GM18858 (cell line): ENCODE measurements around the gene ACVR1C.
"Not testable (repeated sequence)": the region's sequence is repeated elsewhere in the genome, so short reads cannot be mapped to it uniquely, and the experiment has no call there.

Source experiments
- ATAC-seq: cut with Tn5 transposase; IDR thresholded peaks from one replicate; pipeline ENCODE4 v1.9.1; 2021; ENCODE audit not compliant: unreplicated experiment

Gene ACVR1C

GRCh38 chr2:157587576-157587975, 41.1 kb downstream of the ACVR1C start:
- no peak for ATAC-seq

GRCh38 chr2:157574165-157574564, 54.5 kb downstream of the ACVR1C start:
- no peak for ATAC-seq

DNA sequence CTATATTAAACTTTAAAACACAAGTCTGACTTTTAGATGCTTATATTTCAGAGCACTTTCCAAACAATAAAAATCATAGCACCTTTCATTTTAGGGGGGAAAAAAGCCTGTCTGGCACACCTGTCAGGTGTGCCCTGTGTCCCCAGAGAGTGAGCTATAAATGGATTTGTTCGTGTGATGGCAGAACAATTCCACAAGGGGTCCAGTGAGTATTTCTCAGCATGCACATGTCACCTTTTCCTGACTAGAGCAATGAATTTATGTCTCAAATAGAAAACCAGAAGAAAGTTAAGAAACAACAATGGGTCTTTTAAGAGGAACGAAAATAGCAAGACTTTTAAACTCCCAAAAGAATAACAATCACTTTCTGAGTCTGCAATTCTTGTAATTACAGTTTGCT, 55.9 kb downstream of the ACVR1C start:
- peak; percentile 60 for ATAC-seq

GRCh38 chr2:157566623-157567022, 62.0 kb downstream of the ACVR1C start:
- not testable (repeated sequence) for ATAC-seq

DNA sequence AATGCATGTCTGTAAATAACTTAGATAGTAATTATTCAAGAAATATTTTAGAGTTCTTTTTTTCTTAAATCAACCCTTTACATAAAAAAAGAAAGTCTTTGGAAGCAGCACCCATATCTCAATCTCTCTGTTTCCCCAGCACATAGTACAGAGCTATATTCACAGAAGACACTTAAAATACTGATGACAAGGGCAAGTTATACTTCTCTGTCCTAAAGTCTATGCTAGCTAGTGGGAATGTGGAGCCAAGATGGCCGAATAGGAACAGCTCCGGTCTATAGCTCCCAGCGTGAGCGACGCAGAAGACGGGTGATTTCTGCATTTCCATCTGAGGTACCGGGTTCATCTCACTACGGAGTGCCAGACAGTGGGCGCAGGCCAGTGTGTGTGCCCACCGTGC, 62.6 kb downstream of the ACVR1C start:
- not testable (repeated sequence) for ATAC-seq

- no peak for ATAC-seq
Measured at GRCh38 chr2:157565550-157565949, 63.1 kb downstream of the ACVR1C start.

- ATAC-seq, result no peak
Measured at GRCh38 chr2:157559890-157560289, 68.8 kb downstream of the ACVR1C start.

DNA sequence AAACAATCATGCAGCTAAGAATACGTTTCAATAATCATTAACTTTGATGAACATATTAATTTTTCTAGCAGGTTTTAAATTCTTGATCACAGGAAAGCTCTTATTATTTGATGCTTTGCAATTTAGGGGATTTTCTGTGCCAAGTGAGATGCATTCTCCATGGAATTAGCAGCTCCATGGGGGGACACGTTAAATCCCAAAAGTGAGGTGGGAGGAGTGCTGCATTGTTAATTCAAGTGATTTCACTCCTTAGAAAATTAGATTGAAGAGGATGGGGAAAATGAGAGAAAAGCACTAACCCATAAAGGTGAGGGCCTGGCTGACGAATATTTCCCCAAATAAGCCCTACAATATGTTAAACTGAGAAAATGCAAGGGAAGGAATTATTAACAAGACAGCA, 69.2 kb downstream of the ACVR1C start:
- ATAC-seq, result no peak

- no peak for ATAC-seq
Measured at GRCh38 chr2:157559061-157559460, 69.6 kb downstream of the ACVR1C start.

GRCh38 chr2:157557770-157558169, 70.9 kb downstream of the ACVR1C start:
- ATAC-seq, result no peak

- ATAC-seq, result no peak
Measured at GRCh38 chr2:157540102-157540501, 88.6 kb downstream of the ACVR1C start.

DNA sequence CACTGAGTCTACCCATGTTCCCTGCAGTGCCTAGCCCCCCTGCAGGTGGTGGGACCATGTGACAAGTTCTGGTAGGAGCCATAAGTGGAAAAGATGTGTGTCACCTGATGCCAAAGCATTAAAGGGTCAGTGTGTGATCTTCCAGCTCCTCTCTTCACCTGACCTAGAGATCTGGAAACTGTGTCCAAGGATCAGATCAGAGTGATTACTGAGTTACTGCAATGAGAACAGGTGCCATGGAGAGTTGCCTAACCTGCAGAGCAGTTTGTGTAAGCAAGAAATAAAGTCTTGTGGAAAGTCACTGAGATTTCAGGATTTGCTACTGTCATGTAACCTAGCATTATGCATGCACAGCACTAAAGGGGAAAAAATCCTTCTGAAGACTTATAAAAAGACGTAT, 90.6 kb downstream of the ACVR1C start:
- no peak for ATAC-seq

GRCh38 chr2:157536815-157537214, 91.8 kb downstream of the ACVR1C start:
- ATAC-seq, result no peak

DNA sequence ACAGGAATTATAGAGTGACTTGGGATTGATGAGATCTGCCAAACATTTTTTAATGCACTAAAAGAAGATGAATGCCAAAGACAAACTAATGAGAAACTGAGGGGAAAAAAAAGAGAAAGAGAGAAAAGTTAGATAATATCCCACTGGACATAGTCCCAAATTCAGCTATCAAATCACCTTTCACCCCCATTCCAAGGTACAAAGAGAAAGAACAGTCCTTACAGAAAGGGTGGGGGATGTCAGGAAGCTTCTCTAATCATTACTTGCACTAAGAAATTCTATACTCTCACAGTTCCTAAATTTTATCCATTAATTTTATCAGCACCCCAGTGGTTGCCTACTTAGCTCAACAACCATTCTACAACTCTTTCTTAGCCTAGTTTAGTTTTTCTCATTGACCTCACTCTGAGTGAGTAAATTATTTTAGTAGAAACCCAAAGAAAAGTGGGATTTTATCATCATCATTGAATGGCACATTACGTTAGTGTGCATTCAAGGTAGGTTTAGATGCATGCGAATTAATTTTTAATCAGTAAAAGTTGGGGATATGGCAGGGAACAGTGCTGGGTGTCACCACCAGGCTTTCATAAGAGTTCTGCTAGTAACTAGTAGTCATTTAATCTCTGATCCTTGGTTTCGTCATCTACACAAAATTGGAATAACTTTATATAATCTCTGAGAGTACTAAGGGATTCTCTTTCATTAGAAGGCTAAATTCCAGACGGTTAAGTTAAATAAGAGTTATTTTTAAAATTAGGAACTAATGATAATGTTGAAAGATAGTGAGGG, 99.5 kb downstream of the ACVR1C start:
- no peak for ATAC-seq

DNA sequence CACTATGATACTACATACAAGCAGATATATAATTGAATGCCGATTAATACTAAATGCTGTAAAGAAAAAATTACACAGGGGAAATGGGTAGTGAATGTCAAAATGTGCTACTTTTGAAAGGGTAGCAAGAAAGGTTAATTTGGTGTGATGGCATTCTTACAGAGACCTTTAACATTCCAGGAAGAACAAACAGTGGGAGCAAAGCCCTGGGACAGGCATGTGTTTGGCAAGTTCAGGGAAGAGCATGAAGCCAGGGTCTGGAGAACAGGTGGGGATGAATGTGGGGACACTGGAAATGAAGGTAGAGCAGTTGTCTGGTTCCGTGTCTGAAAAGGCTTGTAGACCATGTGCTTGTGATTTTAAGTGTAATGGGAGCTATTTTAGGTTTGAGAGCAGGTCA, 102.6 kb downstream of the ACVR1C start:
- ATAC-seq, result no peak

DNA sequence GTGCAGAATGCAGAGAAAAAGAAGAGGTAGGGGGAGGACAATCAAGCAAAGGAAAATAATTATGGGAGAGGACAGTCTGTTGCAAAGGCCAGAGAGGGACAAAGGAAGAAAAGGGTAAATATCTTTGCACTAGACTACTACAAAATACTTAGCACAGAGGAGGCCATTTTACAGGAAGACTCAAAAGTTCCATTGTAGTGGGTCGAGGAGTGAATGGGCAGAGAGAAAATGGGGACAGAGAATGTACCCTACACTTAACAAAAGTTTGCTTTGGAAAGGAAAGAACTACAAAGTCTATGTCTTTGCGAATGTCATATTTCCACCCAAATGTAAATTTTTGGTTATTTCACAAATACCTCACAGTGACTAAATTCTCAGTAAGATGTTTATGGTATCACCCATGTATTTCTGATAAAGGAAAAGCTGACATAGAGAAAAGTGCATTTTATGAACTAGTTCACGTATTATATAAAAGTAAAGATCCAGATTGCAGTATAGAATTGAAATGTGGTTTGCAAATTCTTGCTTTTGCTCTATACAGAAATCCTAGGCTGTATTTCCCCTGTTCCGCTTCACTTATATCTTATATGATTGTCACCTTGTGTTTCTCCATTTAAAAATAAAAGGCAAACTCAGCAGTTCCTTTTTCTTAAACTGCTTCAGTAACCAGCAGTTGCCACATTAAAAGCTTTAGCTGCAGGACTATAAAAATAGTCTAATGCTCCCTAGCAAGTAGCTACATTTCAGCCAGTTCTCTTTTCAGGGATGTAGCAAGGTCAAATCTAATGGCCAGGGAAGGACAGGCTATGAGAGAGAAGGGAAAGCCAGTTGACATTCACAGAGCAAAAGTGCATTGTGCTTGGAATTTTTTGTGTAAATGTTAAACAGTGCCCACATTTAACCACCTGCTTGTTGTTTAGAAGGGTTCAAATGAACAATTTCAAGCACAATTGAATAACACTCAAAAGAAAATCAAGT, 105.1 kb downstream of the ACVR1C start:
- ATAC-seq, result no peak

DNA sequence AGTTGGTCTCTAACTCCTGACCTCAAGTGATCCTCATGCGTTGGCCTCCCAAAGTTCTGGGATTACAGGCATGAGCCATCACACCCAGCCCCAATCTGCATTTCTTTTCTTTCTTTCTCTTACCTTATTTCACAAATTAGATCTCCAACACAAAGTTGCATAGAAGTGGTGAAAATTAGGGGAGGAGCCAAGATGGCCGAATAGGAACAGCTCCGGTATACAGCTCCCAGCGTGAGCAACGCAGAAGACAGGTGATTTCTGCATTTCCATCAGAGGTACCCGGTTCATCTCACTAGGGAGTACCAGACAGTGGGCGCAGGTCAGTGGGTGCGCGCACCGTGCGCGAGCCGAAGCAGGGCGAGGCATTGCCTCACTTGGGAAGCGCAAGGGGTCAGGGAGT, 113.7 kb downstream of the ACVR1C start:
- not testable (repeated sequence) for ATAC-seq

GRCh38 chr2:157509744-157510143, 118.9 kb downstream of the ACVR1C start:
- ATAC-seq, result no peak

DNA sequence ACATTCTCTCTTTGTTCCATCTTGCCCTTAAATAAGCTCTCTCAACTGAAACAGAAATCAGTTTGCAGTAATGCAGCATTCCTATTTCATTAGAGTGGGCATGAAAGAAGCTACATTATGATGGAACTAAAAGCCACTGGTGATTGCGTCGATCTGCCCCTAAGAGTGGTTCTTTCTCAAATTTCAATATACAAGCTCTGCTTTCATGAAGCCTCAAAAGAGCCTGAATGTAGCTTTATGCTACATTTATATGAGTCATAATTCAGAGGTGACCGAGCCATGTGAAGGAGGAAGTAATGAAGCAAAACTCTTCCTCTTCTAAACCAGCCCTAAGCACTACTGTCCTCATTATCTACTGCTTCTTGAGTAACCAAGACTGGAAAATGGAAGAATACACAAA, 120.0 kb downstream of the ACVR1C start:
- ATAC-seq, result no peak

DNA sequence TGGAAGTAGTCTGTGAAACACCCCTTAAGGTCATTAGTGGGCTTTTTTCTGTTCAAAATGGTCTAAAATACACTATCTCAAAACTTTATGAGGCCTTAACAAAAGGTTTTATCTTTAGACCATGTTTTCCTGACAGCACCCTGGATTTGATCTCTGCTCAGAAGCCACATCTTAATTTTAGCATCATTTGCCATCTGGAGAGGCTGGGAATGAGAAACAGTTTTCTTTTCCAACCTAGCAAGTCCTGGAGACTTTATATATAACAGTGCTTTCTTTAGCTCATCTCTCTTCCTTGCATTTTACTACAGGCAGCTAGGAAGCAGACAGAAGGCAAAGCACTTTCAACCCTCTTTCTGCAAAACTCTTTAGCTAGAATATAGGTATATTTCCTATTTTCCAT, 122.1 kb downstream of the ACVR1C start:
- no peak for ATAC-seq

DNA sequence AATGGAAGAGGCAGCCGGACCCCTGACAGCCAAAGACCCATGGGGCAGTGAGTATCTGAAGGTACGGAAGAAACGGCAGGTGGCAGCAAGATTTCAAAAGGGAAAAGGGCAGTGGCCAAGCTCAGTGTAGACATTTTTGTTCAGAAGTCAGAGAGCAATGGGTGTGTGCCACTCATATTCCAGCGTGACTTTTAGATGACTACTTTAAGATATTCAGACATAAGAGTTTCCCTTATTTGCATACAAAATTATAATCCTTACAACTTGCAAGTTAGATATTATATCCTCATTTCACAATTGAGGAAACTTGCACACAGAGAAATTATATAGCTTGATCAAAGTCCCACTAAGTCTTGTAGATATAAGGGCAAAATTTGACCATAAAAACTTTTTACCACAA, 124.0 kb downstream of the ACVR1C start:
- no peak for ATAC-seq

DNA sequence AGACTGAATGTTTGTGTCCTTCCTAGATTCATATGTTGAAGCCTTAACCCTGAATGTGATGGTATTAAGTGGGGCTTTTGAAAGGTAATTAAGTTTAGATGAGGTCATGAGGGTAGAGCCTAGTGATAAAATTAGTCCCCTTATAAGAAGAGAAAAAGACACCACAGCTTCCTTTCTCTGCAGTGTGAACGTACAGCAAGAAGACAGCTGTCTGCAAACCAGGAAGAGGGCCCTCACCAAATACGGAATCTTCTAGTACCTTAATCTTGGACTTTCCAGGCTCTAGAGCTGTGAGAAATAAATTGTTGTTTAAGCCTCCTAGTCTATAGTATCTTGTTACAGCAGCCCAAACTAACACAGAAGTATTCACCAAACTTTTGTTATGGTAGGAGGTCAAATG, 127.6 kb downstream of the ACVR1C start:
- ATAC-seq, result no peak
